Activated B cell treated with CpG ODN at 0.5 μM for 24 hours (primary cell): Measurements from ENCODE around the gene RPS6KB2. TPM values are rescaled to one million over a fixed set of nuclear protein-coding genes. Genes with fewer than 3 reads are reported as not detected.

Source experiments
- ATAC-seq: fragments of 200-7000 bp; cut with Tn5 transposase; one replicate; pipeline ENCODE4 v1.10.0; 2021; ENCODE audit warnings: low read depth, mild to moderate bottlenecking, moderate library complexity
- CTCF ChIA-PET: fragments of 350-600 bp; sonication (Branson Sonifier 250); formaldehyde crosslinking; loops from one replicate; lab custom pipeline; 2021; ENCODE audit warnings: antibody characterized with exemption; lab: Charles Lee
- POLR2A ChIA-PET: fragments of 350-600 bp; sonication (Branson Sonifier 250); formaldehyde crosslinking; loops from one replicate; lab custom pipeline; 2021; ENCODE audit warnings: antibody characterized with exemption; lab: Charles Lee
- DNase-seq: peaks from one replicate; pipeline ENCODE4 v3.0.0; 2022
- H3K27ac Mint-ChIP-seq: one replicate; pipeline ENCODE4 v1.8.0; 2020; ENCODE audit warnings: mixed read lengths
- H3K27me3 Mint-ChIP-seq: one replicate; pipeline ENCODE4 v1.8.0; 2021; ENCODE audit warnings: mixed read lengths
- H3K36me3 Mint-ChIP-seq: one replicate; pipeline ENCODE4 v1.8.0; 2021; ENCODE audit warnings: low read depth, mixed read lengths
- H3K4me1 Mint-ChIP-seq: one replicate; pipeline ENCODE4 v1.8.0; 2021; ENCODE audit warnings: mixed read lengths
- H3K4me3 Mint-ChIP-seq: one replicate; pipeline ENCODE4 v1.8.0; 2020; ENCODE audit warnings: mild to moderate bottlenecking, mixed read lengths
- H3K9me3 Mint-ChIP-seq: one replicate; pipeline ENCODE4 v1.8.0; 2020; ENCODE audit warnings: mixed read lengths
- CTCF ChIP-seq: fragments of 200-600 bp; IDR thresholded peaks from one replicate; pipeline ENCODE4 v1.8.0; 2022; ENCODE audit warnings: antibody characterized with exemption, mild to moderate bottlenecking
- intact Hi-C: fragments of 100-400 bp; cut with micrococcal nuclease; formaldehyde crosslinking; loops from one replicate; pipeline ENCODE4 v1.15.1; 2024
- total RNA-seq: library from RNA; stranded (reverse); gene quantifications from 2 replicates; pipeline ENCODE4 v1.2.3, GENCODE V29; 2022

Gene RPS6KB2
- total RNA-seq, 1 donor from 2014 or later: 74.5 TPM

GRCh38 chr11:67416416-67417335 lies 11.6 kb upstream of the RPS6KB2 start:
- intact Hi-C loops: no loop called here
- ChIA-PET POLR2A (interaction anchor here (0.5 to 13.9 kb wide), 11 partner anchors 9 to 290 kb away, joined by 3 to 404 read pairs (median 18); partner anchors contain the start of genes PITPNM1, POLD4, PPP1CA and PTPRCAP), CTCF (interaction anchor here (0.8 to 5.0 kb wide), 3 partner anchors 14 to 34 kb away, joined by 3 to 53 read pairs (median 5); partner anchors contain the start of genes PPP1CA and TBC1D10C)
- H3K27me3 Mint-ChIP-seq: no peaks in the 10 kb centered on the region
- no peak for TF ChIP-seq CTCF
- peaks cover 77% of the 10 kb centered on the region for H3K4me1 Mint-ChIP-seq
- H3K27ac Mint-ChIP-seq: peak overlapping the region; percentile 90
- H3K9me3 Mint-ChIP-seq: no peaks in the 10 kb centered on the region
- no peaks in the 10 kb centered on the region for H3K36me3 Mint-ChIP-seq
- DNase-seq (no peak), ATAC-seq (no peak)
- H3K4me3 Mint-ChIP-seq: peak overlapping the region; percentile 72

- CTCF ChIA-PET: interaction anchor here (1.4 to 5.0 kb wide), 4 partner anchors 10 to 35 kb away, joined by 3 to 53 read pairs (median 4); partner anchors contain the start of genes PPP1CA, PTPRCAP and TBC1D10C
- intact Hi-C loops: no loop called here
- TF ChIP-seq CTCF: no peak
- no peaks in the 10 kb centered on the region for H3K9me3 Mint-ChIP-seq
- H3K4me3 Mint-ChIP-seq: no peak overlapping the region
- ATAC-seq (no peak), DNase-seq (no peak)
- no peaks in the 10 kb centered on the region for H3K27me3 Mint-ChIP-seq
- H3K4me1 Mint-ChIP-seq: peaks cover 69% of the 10 kb centered on the region
- peak overlapping the region; percentile 90 for H3K27ac Mint-ChIP-seq
- POLR2A ChIA-PET: interaction anchor here (0.6 to 13.9 kb wide), 16 partner anchors 9 to 389 kb away, joined by 3 to 404 read pairs (median 8); partner anchors contain the start of genes AIP, CDK2AP2, GSTP1 and PITPNM1
- H3K36me3 Mint-ChIP-seq: no peaks in the 10 kb centered on the region
These were observed 10.9 kb upstream of the RPS6KB2 start for GRCh38 chr11:67417425-67417824.

- intact Hi-C loops: loop anchor here (1.0 kb wide), 2 partner anchors 8 to 10 kb away; partner anchors contain the start of gene RPS6KB2
- Mint-ChIP-seq H3K4me1 (peaks cover 61% of the 10 kb centered on the region), H3K27me3 (no peaks in the 10 kb centered on the region), H3K27ac (peak overlapping the region; percentile 83), H3K4me3 (peak overlapping the region; percentile 68), H3K36me3 (no peaks in the 10 kb centered on the region), H3K9me3 (no peaks in the 10 kb centered on the region)
- ChIA-PET CTCF (interaction anchor here (0.9 to 5.0 kb wide), 7 partner anchors 12 to 67 kb away, joined by 3 to 53 read pairs (median 3); partner anchors contain the start of genes PPP1CA, PTPRCAP and TBC1D10C), POLR2A (interaction anchor here (0.5 to 13.9 kb wide), 27 partner anchors 7 to 387 kb away, joined by 3 to 404 read pairs (median 5); partner anchors contain the start of genes AIP, CABP2, CABP4 and CDK2AP2)
- TF ChIP-seq CTCF: no peak
- peak; percentile 61 for DNase-seq
- ATAC-seq: peak; percentile 45
These were observed 9.6 kb upstream of the RPS6KB2 start for GRCh38 chr11:67418476-67419281.

GRCh38 chr11:67419325-67420049 lies 8.8 kb upstream of the RPS6KB2 start:
- Mint-ChIP-seq H3K9me3 (no peaks in the 10 kb centered on the region), H3K4me3 (peak overlapping the region; percentile 79), H3K27me3 (no peaks in the 10 kb centered on the region), H3K4me1 (peaks cover 58% of the 10 kb centered on the region), H3K27ac (peak overlapping the region; percentile 83), H3K36me3 (no peaks in the 10 kb centered on the region)
- CTCF ChIA-PET: interaction anchor here (0.9 to 5.0 kb wide), 4 partner anchors 16 to 68 kb away, joined by 3 to 53 read pairs (median 3); partner anchors contain the start of genes PPP1CA and TBC1D10C
- POLR2A ChIA-PET: interaction anchor here (0.5 to 13.9 kb wide), 26 partner anchors 8 to 227 kb away, joined by 3 to 404 read pairs (median 8); partner anchors contain the start of genes AIP, CABP4, CLCF1 and CORO1B
- no peak for TF ChIP-seq CTCF
- intact Hi-C loops: loop anchor here (1.0 to 2.0 kb wide), 3 partner anchors 9 to 17 kb away; partner anchors contain the start of genes PTPRCAP and RPS6KB2
- ATAC-seq (no peak), DNase-seq (no peak)
